ENCODE data around the gene IFFO2.

GRCh38 chr1:18868801-18869424, 87.6 kb downstream of the IFFO2 start:
- TF ChIP-seq USF2 (IDR thresholded peaks at IDR 0.05; ENCODE audit: borderline replicate concordance, low read depth, low read length) (no peak), GABPA (IDR thresholded peaks at IDR 0.05; ENCODE audit: low read depth) (no peak), RFX5 (IDR thresholded peaks at IDR 0.05; ENCODE audit: low read length) (no peak)

All from SK-N-SH (cell line).